ENCODE results near the gene TSACC.

TSACC gene

GRCh38 chr1:156372265-156372586 is 33.9 kb downstream of the TSACC start:
- peaks cover 43 to 70% of the 10 kb centered on the region in 2 donors for H3K27me3 Mint-ChIP-seq

GRCh38 chr1:156372876-156373275 is 34.5 kb downstream of the TSACC start:
- H3K9me3 Mint-ChIP-seq: no peaks in the 10 kb centered on the region

More at GRCh38 chr1:156372265-156372586, 33.9 kb downstream of the TSACC start:
- no peaks in the 10 kb centered on the region for H3K36me3 Mint-ChIP-seq (ENCODE audit: insufficient read depth)
- H3K27ac Mint-ChIP-seq: no peak overlapping the region
- DNase-seq (no peak), ATAC-seq (replicated peaks) (no peak)
- H3K4me3 Mint-ChIP-seq: no peak overlapping the region
- H3K9me3 Mint-ChIP-seq: no peaks in the 10 kb centered on the region
- peaks cover 5% of the 10 kb centered on the region in 2 donors for H3K4me1 Mint-ChIP-seq (ENCODE audit: low read depth in 2 of 2)

GRCh38 chr1:156373546-156373945 is 35.2 kb downstream of the TSACC start:
- DNase-seq: no peak

More at GRCh38 chr1:156372876-156373275, 34.5 kb downstream of the TSACC start:
- peaks cover 43 to 70% of the 10 kb centered on the region in 2 donors for H3K27me3 Mint-ChIP-seq
- no peak overlapping the region for H3K27ac Mint-ChIP-seq
- DNase-seq (no peak), ATAC-seq (replicated peaks) (no peak)
- H3K36me3 Mint-ChIP-seq (ENCODE audit: insufficient read depth): no peaks in the 10 kb centered on the region
- peaks cover 5% of the 10 kb centered on the region in 2 donors for H3K4me1 Mint-ChIP-seq (ENCODE audit: low read depth in 2 of 2)
- H3K4me3 Mint-ChIP-seq: no peak overlapping the region

GRCh38 chr1:156376146-156376545 is 37.8 kb downstream of the TSACC start:
- Mint-ChIP-seq H3K27me3 (peaks cover 28 to 71% of the 10 kb centered on the region in 2 donors), H3K4me3 (no peak overlapping the region), H3K4me1 (ENCODE audit: low read depth in 2 of 2) (no peaks in the 10 kb centered on the region), H3K27ac (no peak overlapping the region), H3K36me3 (ENCODE audit: insufficient read depth) (no peaks in the 10 kb centered on the region), H3K9me3 (no peaks in the 10 kb centered on the region)
- ATAC-seq (replicated peaks) (no peak), DNase-seq (no peak)

More at GRCh38 chr1:156373546-156373945, 35.2 kb downstream of the TSACC start:
- H3K4me3 Mint-ChIP-seq: no peak overlapping the region
- ATAC-seq (replicated peaks): no peak
- H3K27me3 Mint-ChIP-seq: peaks cover 36 to 70% of the 10 kb centered on the region in 2 donors
- H3K27ac Mint-ChIP-seq: no peak overlapping the region
- H3K36me3 Mint-ChIP-seq (ENCODE audit: insufficient read depth): no peaks in the 10 kb centered on the region
- H3K9me3 Mint-ChIP-seq: no peaks in the 10 kb centered on the region
- H3K4me1 Mint-ChIP-seq (ENCODE audit: low read depth in 2 of 2): peaks cover 5% of the 10 kb centered on the region in 2 donors

GRCh38 chr1:156376958-156377919 is 38.9 kb downstream of the TSACC start:
- ATAC-seq (replicated peaks): no peak
- DNase-seq: no peak
- no peak overlapping the region for H3K4me3 Mint-ChIP-seq
- H3K9me3 Mint-ChIP-seq: no peaks in the 10 kb centered on the region
- no peaks in the 10 kb centered on the region for H3K36me3 Mint-ChIP-seq (ENCODE audit: insufficient read depth)
- peaks cover 25 to 67% of the 10 kb centered on the region in 2 donors for H3K27me3 Mint-ChIP-seq
- no peaks in the 10 kb centered on the region for H3K4me1 Mint-ChIP-seq (ENCODE audit: low read depth in 2 of 2)
- no peak overlapping the region for H3K27ac Mint-ChIP-seq

GRCh38 chr1:156378557-156378956 is 40.2 kb downstream of the TSACC start:
- H3K4me1 Mint-ChIP-seq (ENCODE audit: low read depth in 2 of 2): no peaks in the 10 kb centered on the region
- H3K27me3 Mint-ChIP-seq: peaks cover 19 to 56% of the 10 kb centered on the region in 2 donors
- H3K9me3 Mint-ChIP-seq: no peaks in the 10 kb centered on the region
- no peaks in the 10 kb centered on the region for H3K36me3 Mint-ChIP-seq (ENCODE audit: insufficient read depth)
- ATAC-seq (replicated peaks): no peak
- no peak for DNase-seq
- no peak overlapping the region for H3K4me3 Mint-ChIP-seq
- H3K27ac Mint-ChIP-seq: no peak overlapping the region

- Mint-ChIP-seq H3K4me3 (no peak overlapping the region), H3K9me3 (no peaks in the 10 kb centered on the region), H3K27me3 (peaks cover 12 to 55% of the 10 kb centered on the region in 2 donors), H3K36me3 (ENCODE audit: insufficient read depth) (no peaks in the 10 kb centered on the region), H3K4me1 (ENCODE audit: low read depth in 2 of 2) (no peaks in the 10 kb centered on the region), H3K27ac (no peak overlapping the region)
- no peak for DNase-seq
- no peak for ATAC-seq (replicated peaks)
Measured at GRCh38 chr1:156379420-156380165, 41.3 kb downstream of the TSACC start.

- H3K9me3 Mint-ChIP-seq: no peaks in the 10 kb centered on the region
- H3K4me3 Mint-ChIP-seq: no peak overlapping the region
- H3K27me3 Mint-ChIP-seq: peaks cover 6 to 51% of the 10 kb centered on the region in 2 donors
- peaks cover 5 to 6% of the 10 kb centered on the region in 2 donors for H3K4me1 Mint-ChIP-seq (ENCODE audit: low read depth in 2 of 2)
- no peak overlapping the region for H3K27ac Mint-ChIP-seq
- ATAC-seq (replicated peaks): no peak
- no peak for DNase-seq
- H3K36me3 Mint-ChIP-seq (ENCODE audit: insufficient read depth): no peaks in the 10 kb centered on the region
Measured at GRCh38 chr1:156382561-156382960, 44.2 kb downstream of the TSACC start.

GRCh38 chr1:156383023-156383422 is 44.7 kb downstream of the TSACC start:
- H3K36me3 Mint-ChIP-seq (ENCODE audit: insufficient read depth): no peaks in the 10 kb centered on the region
- peaks cover 5 to 6% of the 10 kb centered on the region in 2 donors for H3K4me1 Mint-ChIP-seq (ENCODE audit: low read depth in 2 of 2)
- no peak overlapping the region for H3K27ac Mint-ChIP-seq
- H3K4me3 Mint-ChIP-seq: no peak overlapping the region
- peak; percentile 80 for ATAC-seq (replicated peaks)
- no peaks in the 10 kb centered on the region for H3K9me3 Mint-ChIP-seq
- peak; percentile 48 to 53 (median 49) for DNase-seq
- peaks cover 8 to 51% of the 10 kb centered on the region in 2 donors for H3K27me3 Mint-ChIP-seq

GRCh38 chr1:156384007-156384406 is 45.7 kb downstream of the TSACC start:
- ATAC-seq (replicated peaks) (no peak), DNase-seq (no peak)
- Mint-ChIP-seq H3K27me3 (peaks cover 14 to 51% of the 10 kb centered on the region in 2 donors), H3K4me1 (ENCODE audit: low read depth in 2 of 2) (peaks cover 5 to 6% of the 10 kb centered on the region in 2 donors), H3K4me3 (no peak overlapping the region), H3K9me3 (no peaks in the 10 kb centered on the region), H3K27ac (no peak overlapping the region), H3K36me3 (ENCODE audit: insufficient read depth) (no peaks in the 10 kb centered on the region)

GRCh38 chr1:156384658-156385057 is 46.3 kb downstream of the TSACC start:
- peaks cover 5 to 6% of the 10 kb centered on the region in 2 donors for H3K4me1 Mint-ChIP-seq (ENCODE audit: low read depth in 2 of 2)
- H3K27me3 Mint-ChIP-seq: peaks cover 20 to 53% of the 10 kb centered on the region in 2 donors
- no peak overlapping the region for H3K4me3 Mint-ChIP-seq
- ATAC-seq (replicated peaks) (no peak), DNase-seq (no peak)
- no peaks in the 10 kb centered on the region for H3K36me3 Mint-ChIP-seq (ENCODE audit: insufficient read depth)
- H3K27ac Mint-ChIP-seq: no peak overlapping the region
- no peaks in the 10 kb centered on the region for H3K9me3 Mint-ChIP-seq

GRCh38 chr1:156385534-156386031 is 47.3 kb downstream of the TSACC start:
- ATAC-seq (replicated peaks) (peak; percentile 87), DNase-seq (peak; percentile 70 to 72 (median 71))
- Mint-ChIP-seq H3K4me1 (ENCODE audit: low read depth in 2 of 2) (peaks cover 5 to 6% of the 10 kb centered on the region in 2 donors), H3K27me3 (peaks cover 20 to 57% of the 10 kb centered on the region in 2 donors), H3K4me3 (no peak overlapping the region), H3K36me3 (ENCODE audit: insufficient read depth) (no peaks in the 10 kb centered on the region), H3K9me3 (no peaks in the 10 kb centered on the region), H3K27ac (peak overlapping the region in 1 of 2 donors; percentile 3)

- no peak for DNase-seq
- no peak for ATAC-seq (replicated peaks)
- peak overlapping the region in 1 of 2 donors; percentile 3 for H3K27ac Mint-ChIP-seq
- H3K27me3 Mint-ChIP-seq: peaks cover 24 to 59% of the 10 kb centered on the region in 2 donors
- H3K4me3 Mint-ChIP-seq: no peak overlapping the region
- no peaks in the 10 kb centered on the region for H3K9me3 Mint-ChIP-seq
- H3K36me3 Mint-ChIP-seq (ENCODE audit: insufficient read depth): no peaks in the 10 kb centered on the region
- H3K4me1 Mint-ChIP-seq (ENCODE audit: low read depth in 2 of 2): peaks cover 5 to 6% of the 10 kb centered on the region in 2 donors
Measured at GRCh38 chr1:156386134-156386901, 48.0 kb downstream of the TSACC start.

All from effector memory CD8-positive, alpha-beta T cell (primary cell).